Tibial nerve (tissue), 4 donors: ENCODE results near the gene SLIT1. TPM values are rescaled to one million over a fixed set of nuclear protein-coding genes. Genes with fewer than 3 reads are reported as not detected.

Experiments
- DNase-seq, 2 donors: peaks; one replicate each; pipeline ENCODE4 v3.0.0-alpha.2; 2019; ENCODE audit warnings: low spot score in 2 of 2
- H3K27ac ChIP-seq, 4 donors: fragments of 200-600 bp; sonication (generic) in 3 of 4; one replicate each; pipeline ENCODE4 v1.5.1; 2017 to 2019; ENCODE audit warnings: mild to moderate bottlenecking in 1 of 4
- H3K27me3 ChIP-seq, 2 donors: fragments of 200-600 bp; sonication (generic) in 1 of 2; one replicate each; pipeline versions ENCODE4 v1.5.1 to v1.6.0; 2017 to 2019
- H3K36me3 ChIP-seq, 3 donors: fragments of 200-600 bp; sonication (generic); one replicate each; pipeline ENCODE4 v1.5.1; 2018 to 2019
- H3K4me1 ChIP-seq, 4 donors: fragments of 200-600 bp; sonication (generic) in 3 of 4; one replicate each; pipeline ENCODE4 v1.5.1; 2017 to 2019
- H3K4me3 ChIP-seq, 4 donors: fragments of 200-600 bp; sonication (generic) in 3 of 4; one replicate each; pipeline ENCODE4 v1.5.1; 2017 to 2019; ENCODE audit warnings: mild to moderate bottlenecking in 1 of 4, moderate library complexity in 1 of 4
- H3K9me3 ChIP-seq, 4 donors: fragments of 200-600 bp; sonication (generic) in 3 of 4; one replicate each; pipeline ENCODE4 v1.5.1; 2017 to 2019
- EP300 ChIP-seq, 2 donors: sonication (generic); formaldehyde crosslinking; IDR thresholded peaks; one replicate each; pipeline ENCODE4 v1.6.1; 2017; ENCODE audit warnings: antibody characterized with exemption in 2 of 2, mild to moderate bottlenecking in 1 of 2
- POLR2A ChIP-seq, 2 donors: fragments of 450-650 bp; IDR thresholded peaks; one replicate each; pipeline ENCODE4 v1.6.1; 2017; ENCODE audit warnings: antibody characterized with exemption in 2 of 2, mild to moderate bottlenecking in 2 of 2, moderate library complexity in 2 of 2
- WGBS, 2 donors: methylation state at CpG; one replicate each; pipeline ENCODE4 v1.1.5; 2018; 5-methylcytosine and 5-hydroxymethylcytosine counted together
- total RNA-seq, 4 donors: library from RNA; depleted of rRNA; stranded (reverse); fragments of >200 nt; gene quantifications; one replicate each; pipeline ENCODE4 v1.1.0, GENCODE V29; 2016
- TF ChIP-seq, protein P1 (sequence below), 5 experiments: fragments of 200-600 bp in 3 of 5; fragments of 450-650 bp in 2 of 5; sonication (generic) in 3 of 5; IDR thresholded peaks; one replicate each; pipeline ENCODE4 v1.5.1; 2016 to 2019; ENCODE audit warnings: antibody characterized with exemption in 5 of 5, mild to moderate bottlenecking in 3 of 5, moderate library complexity in 2 of 5

SLIT1 gene
- total RNA-seq, 4 donors from 2014 or later = 0.78 to 3.1 (median 1.3) TPM

- TF ChIP-seq POLR2A (IDR thresholded peaks at IDR 0.05) (no peak), EP300 (IDR thresholded peaks at IDR 0.05) (no peak)
- TF ChIP-seq, protein P1, sequence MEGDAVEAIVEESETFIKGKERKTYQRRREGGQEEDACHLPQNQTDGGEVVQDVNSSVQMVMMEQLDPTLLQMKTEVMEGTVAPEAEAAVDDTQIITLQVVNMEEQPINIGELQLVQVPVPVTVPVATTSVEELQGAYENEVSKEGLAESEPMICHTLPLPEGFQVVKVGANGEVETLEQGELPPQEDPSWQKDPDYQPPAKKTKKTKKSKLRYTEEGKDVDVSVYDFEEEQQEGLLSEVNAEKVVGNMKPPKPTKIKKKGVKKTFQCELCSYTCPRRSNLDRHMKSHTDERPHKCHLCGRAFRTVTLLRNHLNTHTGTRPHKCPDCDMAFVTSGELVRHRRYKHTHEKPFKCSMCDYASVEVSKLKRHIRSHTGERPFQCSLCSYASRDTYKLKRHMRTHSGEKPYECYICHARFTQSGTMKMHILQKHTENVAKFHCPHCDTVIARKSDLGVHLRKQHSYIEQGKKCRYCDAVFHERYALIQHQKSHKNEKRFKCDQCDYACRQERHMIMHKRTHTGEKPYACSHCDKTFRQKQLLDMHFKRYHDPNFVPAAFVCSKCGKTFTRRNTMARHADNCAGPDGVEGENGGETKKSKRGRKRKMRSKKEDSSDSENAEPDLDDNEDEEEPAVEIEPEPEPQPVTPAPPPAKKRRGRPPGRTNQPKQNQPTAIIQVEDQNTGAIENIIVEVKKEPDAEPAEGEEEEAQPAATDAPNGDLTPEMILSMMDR (IDR thresholded peaks at IDR 0.05) = no peak
- no peak for DNase-seq
- WGBS, 2 donors = 95 to 97% methylated on average over 7 to 8 of the region's 8 CpGs
- H3K36me3 ChIP-seq = no peaks in the 10 kb centered on the region
- H3K4me1 ChIP-seq = no peaks in the 10 kb centered on the region
- H3K9me3 ChIP-seq = peaks cover 0 to 24% (median 6%) of the 10 kb centered on the region in 4 donors
- no peaks in the 10 kb centered on the region for H3K27me3 ChIP-seq
- no peak overlapping the region for H3K27ac ChIP-seq
- H3K4me3 ChIP-seq = no peak overlapping the region
These were observed 182.0 kb downstream of the SLIT1 start for GRCh38 chr10:97003804-97004201.

DNA sequence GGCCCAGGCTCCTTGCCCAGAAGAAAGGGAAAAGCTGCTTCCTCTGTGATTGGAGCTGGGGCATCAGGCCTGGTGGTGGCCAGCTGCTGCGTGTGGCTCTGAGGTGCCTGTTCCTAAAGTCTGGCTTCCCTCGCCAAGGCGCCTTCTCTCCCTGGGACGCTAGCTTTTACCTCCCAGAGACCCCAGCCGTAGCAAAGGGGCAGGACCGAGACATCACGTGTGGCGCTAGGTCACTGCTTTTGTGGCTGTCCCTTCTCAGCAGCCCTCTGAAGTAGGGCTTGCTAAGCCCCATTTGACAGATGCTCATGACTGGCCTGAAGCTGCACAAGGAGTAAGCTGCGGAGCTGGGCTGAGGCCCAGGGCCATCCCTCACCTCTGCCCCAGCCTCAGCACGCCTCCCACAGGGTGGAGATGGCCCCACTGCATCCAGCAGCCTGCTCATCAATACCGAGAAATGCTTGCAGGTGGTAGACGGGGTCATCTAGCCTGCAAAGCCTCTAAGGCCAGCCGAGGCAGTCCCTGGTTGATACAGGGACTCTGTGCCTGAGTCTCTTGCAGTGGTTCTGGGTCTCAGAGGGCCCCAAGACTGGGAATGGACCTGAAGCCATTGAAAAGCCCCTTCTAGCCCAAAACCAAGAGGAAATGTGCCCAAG is 182.5 kb downstream of the SLIT1 start:
- 94 to 95% methylated on average over 6 to 13 of the region's 13 CpGs for WGBS, 2 donors
- TF ChIP-seq POLR2A (IDR thresholded peaks at IDR 0.05) (no peak), EP300 (IDR thresholded peaks at IDR 0.05) (no peak)
- TF ChIP-seq, protein P1 (IDR thresholded peaks at IDR 0.05) = no peak
- DNase-seq = no peak
- no peak overlapping the region for H3K27ac ChIP-seq
- peaks cover 0 to 19% (median 6%) of the 10 kb centered on the region in 4 donors for H3K9me3 ChIP-seq
- no peaks in the 10 kb centered on the region for H3K4me1 ChIP-seq
- no peak overlapping the region for H3K4me3 ChIP-seq
- H3K36me3 ChIP-seq = no peaks in the 10 kb centered on the region
- H3K27me3 ChIP-seq = no peaks in the 10 kb centered on the region

DNA sequence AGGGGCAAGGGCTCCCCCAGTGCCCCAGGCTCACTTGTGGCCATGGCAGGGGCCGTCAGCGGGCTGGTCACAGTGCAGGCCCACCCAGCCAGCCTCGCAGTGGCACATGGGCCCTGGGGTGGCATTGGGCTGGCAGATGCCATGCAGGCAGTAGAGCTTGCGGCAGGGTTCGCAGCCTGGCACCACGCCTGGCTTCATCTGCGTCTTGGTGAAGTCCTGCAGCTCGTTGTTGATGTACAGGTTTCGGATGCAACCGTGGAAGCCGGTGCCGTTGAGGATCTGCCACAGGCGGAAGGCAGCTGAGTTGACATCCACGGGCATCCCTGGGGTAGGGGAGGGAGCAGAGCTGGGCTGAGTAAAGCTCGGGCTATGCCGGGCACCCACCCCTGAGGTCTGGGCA is 183.1 kb downstream of the SLIT1 start:
- Histone ChIP-seq H3K4me1 (no peaks in the 10 kb centered on the region), H3K4me3 (no peak overlapping the region), H3K36me3 (no peaks in the 10 kb centered on the region), H3K27me3 (no peaks in the 10 kb centered on the region), H3K27ac (no peak overlapping the region), H3K9me3 (peaks cover 0 to 13% (median 4%) of the 10 kb centered on the region in 4 donors)
- WGBS, 2 donors = 92 to 100% methylated on average over 2 to 15 of the region's 16 CpGs
- TF ChIP-seq, protein P1 (IDR thresholded peaks at IDR 0.05) = no peak
- TF ChIP-seq POLR2A (IDR thresholded peaks at IDR 0.05) = no peak
- TF ChIP-seq EP300 (IDR thresholded peaks at IDR 0.05) = no peak
- no peak for DNase-seq

DNA sequence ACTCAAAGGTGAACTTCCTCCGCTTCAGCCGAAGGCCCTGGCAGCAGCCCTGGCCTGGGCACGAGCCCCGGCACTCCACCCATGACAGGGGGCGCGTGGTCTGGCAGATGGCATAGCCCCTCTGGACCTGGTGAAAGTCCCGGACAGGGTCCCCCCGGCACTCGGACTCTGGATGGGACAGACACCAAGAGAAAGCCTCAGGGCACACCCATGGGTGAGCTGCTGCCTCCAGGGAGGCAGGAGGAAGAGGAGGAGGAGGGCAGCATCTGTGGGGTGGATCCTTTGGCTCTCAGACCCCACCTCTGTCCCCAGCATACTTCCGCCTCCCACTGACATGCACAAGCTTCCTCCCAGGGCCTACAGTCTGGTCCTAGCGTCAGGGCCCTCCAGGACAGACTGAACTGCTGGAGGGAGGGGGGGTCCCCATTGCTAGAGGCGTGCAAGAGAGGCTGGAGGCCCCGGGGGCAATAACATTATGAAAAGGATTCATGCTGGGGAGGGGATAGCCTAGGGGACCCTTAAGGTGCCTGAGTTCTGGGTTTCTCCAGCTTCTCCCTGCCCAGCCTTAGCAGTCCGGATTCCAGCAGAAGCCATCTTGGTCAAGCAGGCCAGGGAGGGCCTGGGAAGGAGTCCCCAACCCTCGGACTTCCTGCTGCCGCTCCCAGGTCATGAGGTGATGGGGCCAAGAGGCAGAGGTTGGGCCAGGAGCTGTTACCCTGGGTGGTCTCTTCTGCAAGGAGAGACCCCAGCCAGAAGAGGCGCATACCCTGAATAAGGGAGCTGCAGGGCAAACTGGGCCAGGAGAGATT is 184.4 kb downstream of the SLIT1 start:
- H3K27me3 ChIP-seq = no peaks in the 10 kb centered on the region
- TF ChIP-seq, protein P1 (IDR thresholded peaks at IDR 0.05) = no peak
- no peak for TF ChIP-seq EP300 (IDR thresholded peaks at IDR 0.05)
- no peak overlapping the region for H3K27ac ChIP-seq
- H3K9me3 ChIP-seq = peaks cover 0 to under 1% (median 0%) of the 10 kb centered on the region in 4 donors
- no peak for DNase-seq
- WGBS, 2 donors = 77 to 79% methylated on average over 9 to 10 of the region's 17 CpGs
- H3K4me3 ChIP-seq = no peak overlapping the region
- H3K36me3 ChIP-seq = no peaks in the 10 kb centered on the region
- H3K4me1 ChIP-seq = peaks cover 0 to 4% (median 0%) of the 10 kb centered on the region in 4 donors
